SK-N-SH (cell line): ENCODE measurements around the gene MEX3D. TPM values are rescaled to one million over a fixed set of nuclear protein-coding genes. Genes with fewer than 3 reads are reported as not detected.

ENCODE experiments used
- CTCF ChIA-PET: fragments of 300-600, 350-600 bp; formaldehyde crosslinking; extraction: SDS; loops from one replicate; lab custom pipeline; 2021; lab: Yijun Ruan, JAX
- POLR2A ChIA-PET: fragments of 350-600 bp; sonication (Branson Sonifier 250); formaldehyde crosslinking; extraction: SDS; loops from one replicate; lab custom pipeline; 2020; ENCODE audit warnings: antibody characterized with exemption, inconsistent platforms; lab: Yijun Ruan, JAX
- DNase-seq: peaks from one replicate; pipeline ENCODE4 v3.0.0; 2012
- H2AFZ ChIP-seq: fragments of 200-600 bp; sonication (generic); 2 replicates; pipeline ENCODE4 v1.8.1; 2016; ENCODE audit warnings: antibody characterized with exemption, mild to moderate bottlenecking, low read depth
- H3F3A ChIP-seq: fragments of 200-600 bp; sonication (generic); replicated peaks from 2 replicates; pipeline ENCODE3; 2016; ENCODE audit warnings: antibody characterized with exemption, mild to moderate bottlenecking; ENCODE audit not compliant: insufficient read depth
- H3K27ac ChIP-seq, 2 experiments: fragments of 200-500 bp in 1 of 2; fragments of 200-600 bp in 1 of 2; sonication (Bioruptor generic) in 1 of 2; sonication (generic), shearing (Covaris generic) in 1 of 2; 2 replicates each; pipeline versions ENCODE4 v1.5.1 to v1.6.1; 2014 to 2016; ENCODE audit warnings: low read depth in 2 of 2, inconsistent platforms in 1 of 2, low read length in 1 of 2, mild to moderate bottlenecking in 1 of 2, mixed read lengths in 1 of 2
- H3K27me3 ChIP-seq: fragments of 200-600 bp; sonication (generic), shearing (Covaris generic); 2 replicates; pipeline ENCODE4 v1.6.1; 2016; ENCODE audit warnings: mixed run types; ENCODE audit not compliant: insufficient read depth
- H3K36me3 ChIP-seq, 2 experiments: fragments of 200-500 bp in 1 of 2; fragments of 200-600 bp in 1 of 2; sonication (Bioruptor generic) in 1 of 2; sonication (generic) in 1 of 2; replicated peaks in 1 of 2; 2 replicates each; pipeline versions ENCODE3 to v1.5.1; 2014 to 2016; ENCODE audit warnings: low read length in 1 of 2, mild to moderate bottlenecking in 1 of 2; ENCODE audit not compliant: insufficient read depth in 2 of 2, control insufficient read depth in 1 of 2
- H3K4me1 ChIP-seq, 2 experiments: fragments of 200-500 bp in 1 of 2; fragments of 200-600 bp in 1 of 2; sonication (Bioruptor generic) in 1 of 2; sonication (generic), shearing (Covaris generic) in 1 of 2; 2 replicates each; pipeline versions ENCODE4 v1.5.1 to v1.6.1; 2014 to 2016; ENCODE audit warnings: low read depth in 1 of 2, low read length in 1 of 2, mixed run types in 1 of 2; ENCODE audit not compliant: insufficient read depth in 2 of 2, control insufficient read depth in 1 of 2
- H3K4me2 ChIP-seq: fragments of 200-600 bp; sonication (generic), shearing (Covaris generic); 2 replicates; pipeline ENCODE4 v1.6.1; 2017; ENCODE audit warnings: mixed run types
- H3K4me3 ChIP-seq, 2 experiments: fragments of 200-500 bp in 1 of 2; fragments of 200-600 bp in 1 of 2; sonication (Bioruptor generic) in 1 of 2; sonication (generic), shearing (Covaris generic) in 1 of 2; 2 replicates each; pipeline versions ENCODE4 v1.5.1 to v1.8.1; 2014 to 2016; ENCODE audit warnings: low read depth in 2 of 2, inconsistent platforms in 1 of 2, low read length in 1 of 2, mild to moderate bottlenecking in 1 of 2, mixed read lengths in 1 of 2, moderate library complexity in 1 of 2
- H3K79me2 ChIP-seq: fragments of 200-600 bp; sonication (generic); 2 replicates; pipeline ENCODE4 v1.8.1; 2017; ENCODE audit warnings: mild to moderate bottlenecking; ENCODE audit not compliant: insufficient read depth
- H3K9ac ChIP-seq: fragments of 200-600 bp; sonication (generic); 2 replicates; pipeline ENCODE4 v1.6.1; 2017; ENCODE audit warnings: mixed run types
- H3K9me2 ChIP-seq: fragments of 200-600 bp; sonication (generic); 2 replicates; pipeline ENCODE4 v1.6.1; 2017; ENCODE audit warnings: mixed run types
- H3K9me3 ChIP-seq: fragments of 200-600 bp; sonication (generic); 2 replicates; pipeline ENCODE4 v1.6.1; 2017; ENCODE audit warnings: mixed run types, mild to moderate bottlenecking, moderate library complexity
- H4K20me1 ChIP-seq: fragments of 200-600 bp; sonication (generic); 2 replicates; pipeline ENCODE4 v1.6.1; 2017; ENCODE audit warnings: mild to moderate bottlenecking, mixed run types; ENCODE audit not compliant: insufficient read depth
- ELF1 ChIP-seq: IDR thresholded peaks from 2 replicates; pipeline ENCODE4 v1.4.0; 2012
- EZH2phosphoT487 ChIP-seq: fragments of 200-600 bp; sonication (generic); IDR thresholded peaks from 2 replicates; pipeline ENCODE4 v1.6.1; 2017; ENCODE audit warnings: low read depth, mixed run types, mild to moderate bottlenecking, antibody characterized with exemption, moderate library complexity, borderline replicate concordance
- FOXJ3 ChIP-seq: sonication (generic); formaldehyde crosslinking; IDR thresholded peaks from 2 replicates; pipeline ENCODE4 v1.5.1; 2020; ENCODE audit warnings: mild to moderate bottlenecking, missing genetic modification reagents
- FOXM1 ChIP-seq: IDR thresholded peaks from 2 replicates; pipeline ENCODE4 v1.4.0; 2012; ENCODE audit warnings: low read depth, mild to moderate bottlenecking
- GATA2 ChIP-seq: sonication (generic); formaldehyde crosslinking; IDR thresholded peaks from 2 replicates; pipeline ENCODE4 v1.5.0; 2020; ENCODE audit warnings: mild to moderate bottlenecking, missing genetic modification reagents
- JUND ChIP-seq: IDR thresholded peaks from 2 replicates; pipeline ENCODE4 v1.4.0; 2012
- MAX ChIP-seq: IDR thresholded peaks from 2 replicates; pipeline ENCODE4 v1.4.0; 2012; ENCODE audit warnings: low read depth
- NRF1 ChIP-seq: IDR thresholded peaks from 2 replicates; pipeline ENCODE4 v1.6.1; 2012; ENCODE audit warnings: low read depth, mild to moderate bottlenecking, low read length
- PBX3 ChIP-seq: IDR thresholded peaks from 2 replicates; pipeline ENCODE4; 2012
- POLR2AphosphoS5 ChIP-seq: IDR thresholded peaks from 2 replicates; pipeline ENCODE4 v1.6.1; 2012; ENCODE audit warnings: low read depth, low read length
- SMC3 ChIP-seq: IDR thresholded peaks from 2 replicates; pipeline ENCODE4 v1.6.1; 2012; ENCODE audit warnings: low read depth, low read length, improper control_type of control experiment
- TEAD4 ChIP-seq: IDR thresholded peaks from 2 replicates; pipeline ENCODE4 v1.4.0; 2012; ENCODE audit warnings: mild to moderate bottlenecking, borderline replicate concordance; ENCODE audit not compliant: insufficient read depth
- USF1 ChIP-seq: IDR thresholded peaks from 2 replicates; pipeline ENCODE4 v1.4.0; 2012; ENCODE audit warnings: low read depth, borderline replicate concordance
- YY1 ChIP-seq: IDR thresholded peaks from 2 replicates; pipeline ENCODE4 v1.4.0; 2012; ENCODE audit warnings: low read depth, mild to moderate bottlenecking
- ZBTB33 ChIP-seq: IDR thresholded peaks from 2 replicates; pipeline ENCODE4 v1.4.0; 2012; ENCODE audit warnings: low read depth, borderline replicate concordance
- WGBS: methylation state at CpG from one replicate; pipeline ENCODE4 v1.1.6; 2017; ENCODE audit warnings: low lambda C conversion rate; 5-methylcytosine and 5-hydroxymethylcytosine counted together
- polyA plus RNA-seq, 3 experiments: library from polyadenylated mRNA; depleted of rRNA; stranded (reverse); fragments of >200 nt; gene quantifications; 2 replicates each; pipeline ENCODE4 v1.2.3, GENCODE V29; 2012

MEX3D gene
- polyA plus RNA-seq, 1 of the 3 experiments (the other 2 are of a cell fraction) = 14.9 TPM

- TF ChIP-seq YY1 (no peak), USF1 (no peak), ELF1 (no peak), JUND (no peak), SMC3 (no peak), FOXM1 (no peak), PBX3 (no peak), ZBTB33 (no peak), TEAD4 (no peak), NRF1 (no peak), MAX (no peak), GATA2 (CRISPR knock-in tag) (no peak), EZH2phosphoT487 (no peak), POLR2AphosphoS5 (no peak), FOXJ3 (CRISPR knock-in tag) (no peak)
- ChIA-PET CTCF (interaction anchor here (1.1 to 1.2 kb wide), 2 partner anchors 15 to 282 kb away, joined by 3 read pairs; partner anchors contain the start of gene REEP6), POLR2A (no interaction called here)
- H3K9me3 ChIP-seq = no peaks in the 10 kb centered on the region
- 0 out of 2 replicates have a peak, but pooled peaks cover 5% of the 10 kb centered on the region for H3K27me3 ChIP-seq
- WGBS = 84% methylated on average over 24 of the region's 45 CpGs
- peaks cover 14% of the 10 kb centered on the region for H3F3A ChIP-seq
- H3K4me1 ChIP-seq = peaks cover 5 to 15% of the 10 kb centered on the region in 2 experiments; a peak in 2 of 4 replicates
- no peak overlapping the region for H3K4me2 ChIP-seq
- no peak overlapping the region for H2AFZ ChIP-seq
- H3K27ac ChIP-seq = no peak overlapping the region
- H3K9ac ChIP-seq = no peak overlapping the region
- H3K9me2 ChIP-seq = no peaks in the 10 kb centered on the region
- no peaks in the 10 kb centered on the region for H3K79me2 ChIP-seq
- H3K4me3 ChIP-seq = no peak overlapping the region
- no peaks in the 10 kb centered on the region for H4K20me1 ChIP-seq
- DNase-seq = no peak
- H3K36me3 ChIP-seq = no peaks in the 10 kb centered on the region
Observed at GRCh38 chr19:1505991-1506881, 61.9 kb downstream of the MEX3D start.
